ENCODE results near the gene POLR3C.
"Not testable (repeated sequence)": the region's sequence is repeated elsewhere in the genome, so short reads cannot be mapped to it uniquely, and the experiment has no call there.

POLR3C gene

GRCh38 chr1:145823565-145824498 is at the start of gene POLR3C, which contains the start of gene RNF115:
Gene POLR3C, plus strand, starts transcription at chr1:145824200. Its CDS starts 1,577 bp downstream, at chr1:145825777.
Gene RNF115, minus strand, starts transcription at chr1:145824095. Its CDS starts 222 bp downstream, at chr1:145823873.
- DNase-seq: peak; percentile 83

- DNase-seq: no peak
These were observed 46.4 kb upstream of the POLR3C start for GRCh38 chr1:145777357-145778145.

- DNase-seq: no peak
These were observed 45.9 kb upstream of the POLR3C start for GRCh38 chr1:145778146-145778540.

- DNase-seq: no peak
These were observed 41.5 kb upstream of the POLR3C start for GRCh38 chr1:145782272-145783099.

- no peak for DNase-seq
These were observed 39.6 kb upstream of the POLR3C start for GRCh38 chr1:145784409-145784808.

- DNase-seq: no peak
These were observed 38.5 kb upstream of the POLR3C start for GRCh38 chr1:145785547-145785946.

- DNase-seq: no peak
These were observed 37.7 kb upstream of the POLR3C start for GRCh38 chr1:145786271-145786670.

GRCh38 chr1:145788580-145788979 is 35.4 kb upstream of the POLR3C start:
- no peak for DNase-seq

GRCh38 chr1:145791860-145792259 is 32.1 kb upstream of the POLR3C start:
- not testable (repeated sequence) for DNase-seq

GRCh38 chr1:145792484-145792883 is 31.5 kb upstream of the POLR3C start:
- DNase-seq: no peak

- DNase-seq: no peak
These were observed 28.6 kb upstream of the POLR3C start for GRCh38 chr1:145795257-145795881.

- DNase-seq: no peak
These were observed 27.2 kb upstream of the POLR3C start for GRCh38 chr1:145796753-145797152.

- DNase-seq: no peak
These were observed 24.2 kb upstream of the POLR3C start for GRCh38 chr1:145799806-145800205.

- no peak for DNase-seq
These were observed 19.6 kb upstream of the POLR3C start for GRCh38 chr1:145804235-145805045.

- DNase-seq: no peak
These were observed 18.9 kb upstream of the POLR3C start for GRCh38 chr1:145805057-145805456.

- no peak for DNase-seq
These were observed 17.6 kb upstream of the POLR3C start for GRCh38 chr1:145806408-145806807.

- no peak for DNase-seq
These were observed 17.2 kb upstream of the POLR3C start for GRCh38 chr1:145806844-145807243.

- DNase-seq: not testable (repeated sequence)
These were observed 10.8 kb upstream of the POLR3C start for GRCh38 chr1:145812977-145813810.

- DNase-seq: not testable (repeated sequence)
These were observed 5.9 kb upstream of the POLR3C start for GRCh38 chr1:145818095-145818494.

- not testable (repeated sequence) for DNase-seq
These were observed 1.1 kb upstream of the POLR3C start for GRCh38 chr1:145822779-145823331.
